Loucy (cell line): ENCODE measurements around the gene ASPG.

Experiments used
- CTCF ChIP-seq: fragments of 200-600 bp; sonication (generic); conservative IDR thresholded peaks from 2 replicates; pipeline ENCODE4 v1.5.1; 2014; ENCODE audit warnings: mild to moderate bottlenecking, antibody characterized with exemption, low read length
- EZH2phosphoT487 ChIP-seq: fragments of 200-600 bp; IDR thresholded peaks from 2 replicates; pipeline ENCODE4 v1.6.1; 2018; ENCODE audit warnings: antibody characterized with exemption, mild to moderate bottlenecking, moderate library complexity, borderline replicate concordance

- TF ChIP-seq CTCF (no peak), EZH2phosphoT487 (no peak)
These were observed 52.0 kb downstream of the ASPG start for GRCh38 chr14:104137297-104138097.
